UCSD-AML1 (cell line): ENCODE data around the gene LGALS1.
"Not testable (repeated sequence)": the region's sequence is repeated elsewhere in the genome, so short reads cannot be mapped to it uniquely, and the experiment has no call there.

Experiments
- DNase-seq: peaks from one replicate; lab custom pipeline; 2025; ENCODE audit not compliant: unreplicated experiment; lab: John Stamatoyannopoulos, UW

Gene LGALS1

GRCh38 chr22:37639070-37639760 lies 36.2 kb upstream of the LGALS1 start, which contains the start of gene SH3BP1:
TSS of gene SH3BP1 (plus strand) at chr22:37639669. CDS start at chr22:37639788, 119 bp downstream.
- peak; percentile 77 for DNase-seq

GRCh38 chr22:37639771-37640590 lies 35.5 kb upstream of the LGALS1 start:
- peak; percentile 38 for DNase-seq

DNA sequence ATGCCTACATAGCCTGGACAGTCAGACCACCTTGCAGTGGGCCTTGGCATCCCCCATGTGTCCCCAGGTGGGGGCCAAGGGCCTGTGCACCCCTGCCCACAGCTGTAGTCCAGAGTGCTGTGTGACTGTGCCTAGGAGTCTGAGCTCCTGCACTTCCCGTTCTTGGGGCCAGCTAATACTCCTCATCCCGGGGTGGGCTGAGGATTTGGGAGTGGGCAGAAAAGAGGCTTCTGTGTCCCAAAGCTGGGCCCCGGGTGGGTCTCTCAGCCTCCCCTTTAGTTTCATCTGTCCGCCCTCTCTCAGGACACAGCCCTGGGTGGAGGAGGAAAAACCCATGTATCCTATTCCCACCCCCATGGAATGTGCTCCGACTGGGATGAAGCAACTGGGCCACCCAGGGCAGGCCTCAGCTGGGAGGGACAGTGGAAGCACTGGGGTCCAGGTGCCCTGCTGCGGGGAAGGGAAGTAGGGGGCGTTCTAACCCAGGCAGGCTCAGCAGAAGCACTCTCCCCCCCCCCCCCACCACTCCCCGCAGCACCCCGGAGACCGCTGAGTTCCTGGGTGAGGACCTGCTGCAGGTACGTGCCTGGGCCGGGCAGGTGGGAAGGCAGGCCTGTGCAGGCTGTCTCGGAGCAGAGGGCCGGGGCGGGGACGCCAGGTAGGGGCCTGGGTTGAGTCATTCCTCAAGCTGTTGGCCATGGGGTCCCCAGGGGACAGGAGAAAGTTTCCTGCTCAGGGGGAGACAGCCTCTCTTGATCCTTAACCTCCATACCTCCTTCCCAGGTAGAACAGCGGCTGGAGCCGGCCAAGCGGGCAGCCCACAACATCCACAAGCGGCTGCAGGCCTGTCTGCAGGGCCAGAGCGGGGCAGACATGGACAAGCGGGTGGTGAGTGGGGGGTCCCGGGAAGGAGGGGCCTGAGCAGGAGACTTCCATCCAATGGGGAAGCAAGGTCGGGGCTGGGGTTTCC lies 34.6 kb upstream of the LGALS1 start:
- DNase-seq: no peak

DNA sequence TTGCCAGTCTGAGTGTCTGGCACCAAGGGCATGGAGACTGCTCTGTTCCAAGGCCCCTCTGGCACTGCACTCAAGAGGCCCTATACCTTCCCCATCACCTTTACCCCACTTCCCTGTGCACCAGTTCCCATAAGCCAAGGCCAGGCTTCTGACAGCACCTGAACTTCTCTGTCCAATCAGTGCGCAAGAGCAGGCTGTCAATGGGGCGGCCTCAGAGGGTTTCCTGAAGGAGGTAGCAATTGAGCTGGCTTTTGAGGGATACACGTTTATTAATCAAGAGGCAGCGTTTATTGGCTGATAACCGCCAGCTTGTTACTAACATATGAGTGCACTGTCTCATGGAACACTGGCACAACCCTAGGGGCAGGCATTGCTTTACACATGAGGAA lies 33.9 kb upstream of the LGALS1 start:
- no peak for DNase-seq

GRCh38 chr22:37643225-37643847 lies 32.1 kb upstream of the LGALS1 start:
- DNase-seq: peak; percentile 84

DNA sequence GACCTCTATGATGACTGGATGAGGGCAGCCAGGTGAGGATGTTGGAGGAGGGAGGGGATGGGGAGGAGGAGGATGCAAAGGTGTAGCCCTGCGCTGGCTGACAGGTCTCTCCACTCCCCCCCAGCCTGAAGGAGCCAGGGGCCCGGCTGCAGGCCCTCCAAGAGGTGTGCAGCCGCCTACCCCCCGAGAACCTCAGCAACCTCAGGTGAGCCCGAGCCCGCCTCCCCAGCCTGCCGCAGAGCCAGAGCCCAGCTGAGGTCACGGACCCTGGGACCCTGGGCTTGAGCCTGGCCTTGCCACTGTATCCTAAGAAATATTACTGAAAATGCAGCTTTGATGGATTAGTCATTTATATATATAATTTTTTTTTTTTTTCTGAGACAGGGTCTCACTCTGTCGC lies 28.1 kb upstream of the LGALS1 start:
- DNase-seq: no peak

- DNase-seq: no peak
Observed at GRCh38 chr22:37647928-37648327, 27.5 kb upstream of the LGALS1 start.

DNA sequence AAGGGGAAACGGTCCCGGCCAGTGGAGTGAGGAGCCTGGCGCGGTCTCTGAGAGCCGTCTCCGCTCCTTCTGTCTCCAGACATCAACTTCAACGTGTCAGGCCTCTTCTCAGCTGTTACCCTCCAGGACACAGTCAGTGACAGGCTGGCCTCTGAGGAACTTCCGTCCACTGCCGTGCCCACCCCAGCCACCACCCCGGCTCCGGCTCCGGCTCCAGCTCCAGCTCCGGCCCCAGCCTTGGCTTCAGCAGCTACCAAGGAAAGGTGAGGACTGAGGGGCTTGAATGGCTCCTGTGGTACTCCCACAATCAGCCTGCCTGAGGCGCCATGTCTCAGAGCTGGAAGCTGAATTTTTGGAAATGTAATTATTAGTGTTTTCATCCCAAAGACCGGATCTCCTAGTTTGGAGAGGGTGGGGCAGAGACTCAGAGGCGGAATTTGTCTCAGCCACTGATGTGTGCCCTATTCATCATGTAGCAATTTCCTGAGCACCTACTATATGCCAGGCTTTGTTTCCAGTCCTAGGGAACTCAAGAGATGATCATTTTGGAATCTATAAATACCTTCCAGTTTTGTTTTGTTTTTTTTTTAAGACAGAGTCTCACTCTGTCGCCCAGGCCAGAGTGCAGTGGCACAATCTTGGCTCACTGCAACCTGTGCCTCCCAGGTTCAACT lies 24.8 kb upstream of the LGALS1 start:
- no peak for DNase-seq

GRCh38 chr22:37654563-37655251 lies 20.7 kb upstream of the LGALS1 start:
- no peak for DNase-seq

DNA sequence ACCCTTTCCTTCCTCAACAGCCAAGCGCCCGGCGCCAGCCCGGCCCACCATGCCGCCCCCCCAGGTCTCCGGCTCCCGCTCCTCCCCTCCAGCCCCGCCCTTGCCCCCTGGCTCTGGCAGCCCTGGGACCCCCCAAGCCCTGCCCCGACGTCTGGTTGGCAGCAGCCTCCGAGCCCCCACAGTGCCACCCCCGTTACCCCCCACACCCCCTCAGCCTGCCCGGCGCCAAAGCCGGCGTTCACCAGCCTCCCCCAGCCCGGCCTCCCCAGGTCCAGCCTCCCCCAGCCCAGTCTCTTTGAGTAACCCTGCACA lies 20.2 kb upstream of the LGALS1 start:
- DNase-seq: no peak

- DNase-seq: not testable (repeated sequence)
Observed at GRCh38 chr22:37656583-37656982, 18.9 kb upstream of the LGALS1 start.

- DNase-seq: no peak
Observed at GRCh38 chr22:37657590-37658132, 17.8 kb upstream of the LGALS1 start.

DNA sequence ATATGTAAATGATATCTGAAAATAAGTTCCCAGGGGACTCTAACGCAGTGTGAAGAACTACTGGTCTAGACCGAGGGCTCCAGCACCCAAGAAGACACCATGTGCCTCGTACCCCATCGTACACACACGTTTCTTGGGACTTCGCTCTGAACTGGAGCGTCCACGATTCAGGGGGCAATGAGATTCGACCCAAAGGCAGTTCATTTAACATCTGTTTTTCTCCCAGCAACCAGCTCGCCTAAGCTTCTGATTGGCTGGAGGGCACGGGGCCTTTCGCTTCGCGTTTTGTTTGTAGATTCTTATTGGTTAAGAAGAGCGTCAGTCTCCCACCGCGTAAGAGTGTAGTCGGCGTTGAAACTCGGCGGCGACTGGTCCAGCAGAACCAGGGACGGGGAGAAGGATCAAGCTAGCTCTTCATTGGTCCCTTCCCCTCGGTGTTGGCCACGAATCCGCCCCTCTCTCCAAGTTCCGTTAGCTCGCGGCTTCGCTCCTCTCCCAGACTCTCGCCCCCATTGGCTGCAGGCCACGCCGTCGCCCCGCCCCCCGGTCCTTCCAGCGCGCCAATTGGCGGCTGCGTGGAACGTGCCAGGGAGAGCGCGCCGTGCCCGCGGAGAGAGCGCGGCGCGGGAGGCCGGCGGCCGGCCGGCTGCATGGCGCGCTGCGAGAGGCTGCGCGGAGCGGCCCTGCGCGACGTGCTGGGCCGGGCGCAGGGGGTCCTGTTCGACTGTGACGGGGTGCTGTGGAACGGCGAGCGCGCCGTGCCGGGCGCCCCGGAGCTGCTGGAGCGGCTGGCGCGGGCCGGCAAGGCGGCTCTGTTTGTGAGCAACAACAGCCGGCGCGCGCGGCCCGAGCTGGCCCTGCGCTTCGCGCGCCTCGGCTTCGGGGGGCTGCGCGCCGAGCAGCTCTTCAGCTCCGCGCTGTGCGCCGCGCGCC lies 17.0 kb upstream of the LGALS1 start, which contains the start of gene PDXP:
PDXP (plus strand) TSS at position 591 of the 933 bp plus-strand sequence; CDS start at position 651, 60 bp downstream.
- DNase-seq: peak; percentile 99

DNA sequence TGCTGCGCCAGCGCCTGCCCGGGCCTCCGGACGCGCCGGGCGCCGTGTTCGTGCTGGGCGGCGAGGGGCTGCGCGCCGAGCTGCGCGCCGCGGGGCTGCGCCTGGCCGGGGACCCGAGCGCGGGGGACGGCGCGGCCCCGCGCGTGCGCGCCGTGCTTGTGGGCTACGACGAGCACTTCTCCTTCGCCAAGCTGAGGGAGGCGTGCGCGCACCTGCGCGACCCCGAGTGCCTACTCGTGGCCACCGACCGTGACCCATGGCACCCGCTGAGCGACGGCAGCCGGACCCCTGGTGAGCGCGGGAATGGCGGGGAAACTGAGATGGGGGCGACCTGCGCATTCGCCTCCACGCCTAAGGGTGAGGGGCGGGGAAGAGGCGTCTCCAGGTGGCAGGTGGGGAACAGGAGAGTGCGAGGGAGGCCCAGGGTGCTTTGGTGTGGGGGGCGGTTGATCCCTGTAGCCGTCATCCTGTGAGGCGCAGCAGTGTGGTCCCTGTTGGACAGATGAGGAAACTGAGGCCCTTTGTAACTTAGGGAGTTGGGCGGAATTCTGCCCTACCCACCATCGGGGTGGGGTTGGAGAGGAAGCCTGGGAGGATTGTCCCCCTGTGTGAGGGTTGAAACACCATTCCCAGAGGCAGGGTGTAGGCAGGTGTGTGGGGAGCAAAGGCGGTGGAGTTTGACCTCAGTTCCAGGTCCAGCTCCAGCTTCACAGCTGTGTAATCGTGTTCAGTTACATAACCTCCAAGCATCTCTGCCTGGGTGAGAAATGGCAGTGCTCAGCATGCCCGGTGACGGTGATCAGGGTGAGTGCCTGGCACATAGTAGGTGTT lies 16.2 kb upstream of the LGALS1 start:
- DNase-seq: peak; percentile 32

DNA sequence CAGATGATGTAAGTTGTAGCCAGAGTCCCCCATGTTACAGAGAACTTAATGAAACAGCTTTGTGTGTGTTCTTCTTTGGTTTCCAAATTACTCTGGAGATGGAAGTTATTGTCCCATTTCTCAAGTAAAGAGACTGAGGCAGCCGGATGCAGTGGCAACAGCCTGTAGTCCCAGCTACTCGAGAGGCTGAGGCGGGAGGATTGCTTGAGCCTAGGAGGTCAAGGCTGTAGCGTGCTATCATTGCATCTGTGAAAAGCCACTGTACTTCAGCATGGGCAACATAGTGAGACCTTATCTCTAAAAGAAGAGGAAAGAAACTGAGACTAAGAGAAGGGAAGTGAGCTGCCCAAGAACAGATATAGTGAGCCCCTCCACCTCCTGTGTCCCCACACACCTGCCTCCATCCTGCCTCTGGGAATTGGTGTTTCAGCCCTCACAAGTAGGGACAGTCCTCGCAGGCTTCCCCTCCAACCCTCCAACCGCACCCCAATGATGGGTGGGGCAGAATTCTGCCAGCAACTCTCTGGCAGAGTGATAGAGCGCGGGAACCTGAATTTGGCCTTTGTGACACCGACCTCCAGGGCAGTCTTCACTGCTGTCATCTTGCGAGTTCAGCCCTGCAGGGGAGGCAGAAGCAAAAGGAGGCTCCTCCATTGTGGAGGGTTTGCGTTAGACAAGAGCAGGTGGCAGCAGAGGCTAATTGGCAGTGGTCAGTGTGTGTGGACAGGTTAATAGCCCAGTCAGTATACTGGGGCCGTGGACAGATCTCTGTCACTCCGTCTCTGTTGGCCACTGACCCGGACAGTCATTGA lies 15.3 kb upstream of the LGALS1 start:
- no peak for DNase-seq

DNA sequence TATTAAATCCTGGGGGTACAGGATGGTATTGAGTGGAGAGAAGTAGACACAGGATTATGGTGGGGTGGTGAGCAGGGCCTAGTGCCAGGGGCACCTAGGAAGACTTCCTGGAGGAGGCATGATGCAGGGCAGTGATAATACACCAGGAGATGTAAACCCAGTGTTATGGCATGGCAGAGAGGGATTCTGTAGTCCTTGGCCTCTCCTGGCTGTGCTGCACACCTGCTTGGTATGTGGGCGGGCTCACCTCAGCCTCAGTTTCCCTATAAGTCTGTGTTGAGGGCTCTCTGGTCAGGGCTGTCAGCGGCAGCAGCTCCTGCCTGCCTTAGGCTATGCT lies 14.8 kb upstream of the LGALS1 start:
- DNase-seq: no peak
